Stimulated activated CD8-positive, alpha-beta memory T cell treated with anti-CD3 and anti-CD28 coated beads, Interleukin-2, amount 100 ng/mL, for 1 hour (primary cell): ENCODE data around the gene DRC1.

ENCODE experiments used
- DNase-seq, 2 donors: peaks; one replicate each; pipeline ENCODE4 v3.0.0-alpha.2; 2020; ENCODE audit warnings: low read depth in 2 of 2

DRC1 gene

DNA sequence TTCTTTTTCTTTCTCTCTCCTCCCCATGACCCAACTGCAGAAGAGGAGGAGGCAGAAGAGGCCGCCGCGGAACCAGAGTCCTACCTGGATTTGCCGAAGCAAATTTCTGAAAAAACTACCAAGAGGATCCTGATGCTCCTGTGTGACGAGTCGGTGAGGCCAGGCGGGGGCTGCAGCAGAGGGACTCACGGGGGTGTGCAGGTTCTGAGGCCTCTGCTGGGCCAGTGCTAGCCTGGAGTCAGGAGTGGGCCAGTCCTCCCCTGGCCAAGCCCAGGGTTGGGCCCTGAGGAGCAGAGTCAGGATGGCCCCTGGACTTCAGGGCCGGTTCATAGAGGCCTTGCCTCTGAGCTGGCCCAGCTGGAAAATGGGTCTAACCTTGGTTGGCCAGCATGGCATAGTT, 46.9 kb downstream of the DRC1 start:
- no peak for DNase-seq

DNA sequence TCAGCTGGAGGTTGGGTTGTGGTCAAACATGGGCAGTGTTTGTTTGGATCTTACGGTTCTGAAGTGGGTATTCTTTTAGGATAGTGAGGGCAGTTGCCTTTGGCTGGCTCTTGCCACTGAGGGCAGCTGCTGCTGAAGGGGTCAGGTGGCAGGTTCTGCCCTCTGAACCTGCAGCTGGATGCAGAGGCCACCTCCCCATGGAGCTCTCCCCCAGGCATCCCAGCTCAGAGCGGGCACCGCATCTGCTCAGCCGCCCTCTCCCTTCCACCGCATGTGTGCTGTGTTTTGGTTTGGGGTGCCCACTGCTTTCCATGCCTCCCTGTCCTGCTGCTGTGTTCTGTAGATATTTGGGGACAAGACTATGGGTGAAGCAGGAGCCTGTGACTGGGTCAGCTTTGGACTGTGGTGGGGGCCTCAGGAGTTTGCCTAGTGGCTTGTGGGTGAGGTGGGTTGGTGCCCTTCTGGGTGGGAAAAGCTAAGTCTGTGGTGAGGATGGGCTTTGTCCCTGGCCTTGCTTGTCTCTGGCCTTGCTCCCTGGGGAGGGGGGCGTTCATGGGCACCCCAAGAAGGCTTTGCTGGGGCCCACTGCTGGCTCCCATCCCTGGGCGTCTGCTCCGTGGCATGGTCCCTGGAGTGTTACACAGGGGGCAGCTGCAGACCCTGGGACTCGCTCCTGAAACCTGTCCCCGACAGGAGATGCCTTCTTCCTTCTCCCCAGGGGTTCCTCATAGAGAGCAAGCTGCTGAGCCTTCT, 47.7 kb downstream of the DRC1 start:
- no peak for DNase-seq

DNA sequence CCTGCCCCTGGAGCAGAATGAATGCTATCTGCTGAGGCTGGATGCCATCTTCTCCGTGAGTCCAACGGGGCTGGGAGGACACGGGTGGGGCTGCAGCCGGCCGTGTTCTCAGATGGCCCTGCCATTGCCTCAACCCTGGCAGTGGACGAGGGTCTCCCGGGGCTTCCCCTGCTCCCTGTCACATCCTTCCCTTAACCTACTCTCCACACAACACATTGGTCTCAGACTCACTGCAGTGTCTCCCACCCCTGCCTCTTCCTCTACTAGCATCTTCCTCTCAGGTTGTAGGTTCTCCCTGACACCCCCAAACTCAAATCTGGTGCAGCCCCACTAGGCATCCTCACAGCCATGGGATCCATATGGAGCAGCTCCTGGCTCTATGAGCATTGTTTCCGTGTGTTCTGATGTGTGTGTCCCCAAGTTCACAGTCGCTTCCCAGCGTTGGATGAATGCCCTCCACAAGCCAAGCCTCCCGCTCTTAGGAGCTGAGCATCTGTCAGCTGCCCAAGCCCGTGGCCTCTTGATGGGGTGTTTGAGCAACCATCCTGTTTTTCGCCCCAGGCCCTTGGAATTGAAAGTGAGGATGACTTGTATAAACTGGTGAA, 48.4 kb downstream of the DRC1 start:
- no peak for DNase-seq

DNA sequence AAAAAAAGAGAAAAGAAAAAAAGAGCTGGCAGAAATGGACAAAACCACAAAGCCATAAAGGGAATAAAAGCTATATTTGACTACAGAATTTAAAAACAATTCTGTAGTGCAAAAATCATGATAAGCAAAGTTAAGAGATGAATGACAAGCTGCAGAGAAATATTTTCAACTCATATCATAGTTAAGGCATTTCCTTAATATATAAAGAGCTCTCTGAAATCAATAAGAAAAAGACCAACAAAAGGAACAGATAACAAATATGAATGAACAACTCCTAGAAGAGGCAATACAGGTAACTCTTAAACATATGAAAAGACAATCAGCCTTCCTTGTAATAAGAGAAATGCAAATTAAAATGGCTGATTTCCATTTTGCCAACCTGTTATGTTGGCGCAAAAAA, 50.0 kb downstream of the DRC1 start:
- no peak for DNase-seq

DNA sequence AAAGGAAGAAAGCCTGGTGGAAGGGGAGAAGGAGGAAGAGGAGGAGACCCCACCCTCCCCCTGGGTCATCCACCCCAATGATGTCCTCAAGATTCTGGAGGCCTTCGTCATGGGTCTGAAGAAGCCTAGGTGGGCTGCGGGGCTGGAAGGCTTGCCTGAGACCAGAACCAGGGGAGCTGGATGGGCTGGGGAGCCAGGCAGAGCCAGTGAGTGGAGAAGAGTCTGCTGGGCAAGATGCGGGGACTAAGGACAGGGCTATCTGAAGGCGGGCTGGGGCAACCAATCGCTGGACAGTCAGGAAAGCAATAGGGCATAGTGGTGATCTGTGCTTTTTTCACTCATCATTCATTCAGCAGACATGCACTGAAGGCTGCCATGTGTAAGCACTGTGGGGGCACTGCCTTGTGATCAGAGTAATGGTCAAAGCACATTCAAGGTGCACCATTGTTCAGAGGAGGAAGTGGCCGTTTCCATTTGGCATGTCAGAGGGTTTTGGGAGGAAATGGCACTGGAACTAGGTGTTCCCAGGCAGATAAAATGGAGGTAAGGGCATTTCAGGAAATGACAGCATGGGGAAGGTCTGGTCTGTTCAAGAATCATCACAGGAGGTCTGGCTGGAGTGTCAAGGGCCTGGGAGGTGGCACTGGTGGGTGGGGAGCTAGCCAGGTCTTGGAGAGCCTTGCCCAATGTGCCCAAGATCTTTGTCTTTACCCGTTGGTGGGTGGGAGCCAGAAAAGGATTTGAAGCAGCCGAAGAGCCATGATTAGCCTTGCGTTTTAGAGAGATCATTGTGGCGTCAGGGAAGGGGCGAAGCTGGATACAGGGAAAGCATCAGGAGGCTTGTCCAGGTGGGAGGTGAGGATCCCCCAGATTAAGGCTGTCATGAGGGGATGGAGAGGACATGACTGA, 52.0 kb downstream of the DRC1 start:
- no peak for DNase-seq

DNA sequence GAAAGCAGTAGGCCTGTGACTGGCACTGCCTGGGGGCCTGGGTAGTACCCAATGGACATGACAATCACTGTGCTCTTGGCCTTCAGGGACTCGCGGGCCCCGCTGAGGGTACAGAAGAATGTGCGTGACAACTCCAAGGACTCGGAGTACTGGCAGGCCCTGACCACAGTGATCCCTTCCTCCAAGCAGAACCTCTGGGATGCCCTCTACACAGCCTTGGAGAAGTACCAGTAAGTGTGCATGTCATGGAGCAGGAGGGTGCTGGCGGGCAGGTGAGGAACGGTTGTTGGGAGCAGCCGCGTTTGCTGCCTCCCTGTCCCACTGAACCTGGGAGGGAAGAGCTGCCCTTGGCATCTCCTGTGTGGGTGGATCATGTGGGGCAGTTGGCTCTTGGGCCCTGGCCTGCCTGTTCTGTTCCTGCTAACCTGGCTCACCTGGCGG, 52.9 kb downstream of the DRC1 start:
- no peak for DNase-seq

DNA sequence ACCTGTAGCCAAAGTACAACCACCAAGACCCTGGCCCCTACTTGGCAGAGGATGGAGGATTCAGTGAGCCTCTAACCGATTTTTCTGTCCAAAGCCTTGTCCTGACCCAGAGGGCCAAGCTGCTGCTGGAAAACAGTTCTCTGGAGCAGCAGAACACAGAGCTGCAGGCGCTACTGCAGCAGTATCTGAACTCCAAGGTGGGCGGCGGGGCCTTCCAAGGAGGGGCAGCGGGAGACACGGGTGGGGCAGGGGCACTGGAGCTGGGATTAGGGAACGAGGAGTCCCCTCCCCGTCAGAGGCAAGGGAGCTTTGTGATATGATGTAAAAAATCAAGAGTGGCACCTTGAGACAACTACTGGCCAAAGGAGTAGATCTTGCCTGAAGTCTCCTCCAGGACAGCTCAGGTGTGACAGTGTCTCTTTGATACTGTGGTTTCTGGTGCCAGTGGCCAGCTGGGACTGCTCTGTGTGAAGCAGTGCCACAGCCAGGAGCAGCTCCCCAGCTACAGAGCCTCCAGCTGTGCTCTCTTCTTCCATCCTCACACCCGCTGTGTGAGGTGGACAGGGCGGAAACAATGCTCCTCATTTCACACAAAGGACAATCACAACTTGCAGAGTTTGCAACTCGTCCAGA, 53.4 kb downstream of the DRC1 start:
- no peak for DNase-seq

DNA sequence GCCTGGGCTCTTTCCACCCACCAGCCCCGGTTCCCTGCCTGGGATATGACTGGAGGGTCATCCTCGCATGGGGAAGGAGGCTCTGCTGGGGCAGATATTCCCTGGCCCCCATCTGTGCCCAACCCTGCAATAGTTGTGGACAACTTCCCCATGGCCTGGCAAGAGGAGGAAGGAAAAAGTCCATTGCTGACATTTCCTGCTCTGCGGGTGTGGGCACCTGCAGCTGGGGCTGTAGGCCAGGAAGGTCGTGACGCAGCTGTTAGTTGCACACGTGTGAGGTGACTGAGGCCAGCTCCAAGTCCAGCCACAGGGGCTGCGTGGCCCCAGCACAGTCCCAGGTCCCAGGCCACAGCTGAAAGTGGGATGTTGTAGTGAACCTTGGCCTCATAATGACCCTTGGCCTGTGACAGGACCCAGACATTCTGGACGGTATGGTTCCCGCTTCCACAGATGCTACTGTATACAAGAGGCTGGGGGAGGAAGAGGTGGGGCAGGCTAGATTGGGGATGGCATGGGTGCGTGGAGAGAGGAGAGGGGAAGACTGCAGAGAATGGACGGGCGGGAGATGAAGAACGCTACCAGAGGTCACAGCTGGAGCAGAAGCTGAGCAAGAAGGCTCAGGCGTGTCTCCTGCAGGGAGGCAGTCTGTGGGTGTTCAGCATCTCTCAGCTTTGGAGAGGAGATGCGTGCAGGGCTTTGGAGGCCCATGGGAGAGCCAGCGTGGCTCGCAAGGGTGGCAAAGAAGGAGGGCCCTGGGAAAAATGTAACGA, 54.1 kb downstream of the DRC1 start:
- no peak for DNase-seq

DNA sequence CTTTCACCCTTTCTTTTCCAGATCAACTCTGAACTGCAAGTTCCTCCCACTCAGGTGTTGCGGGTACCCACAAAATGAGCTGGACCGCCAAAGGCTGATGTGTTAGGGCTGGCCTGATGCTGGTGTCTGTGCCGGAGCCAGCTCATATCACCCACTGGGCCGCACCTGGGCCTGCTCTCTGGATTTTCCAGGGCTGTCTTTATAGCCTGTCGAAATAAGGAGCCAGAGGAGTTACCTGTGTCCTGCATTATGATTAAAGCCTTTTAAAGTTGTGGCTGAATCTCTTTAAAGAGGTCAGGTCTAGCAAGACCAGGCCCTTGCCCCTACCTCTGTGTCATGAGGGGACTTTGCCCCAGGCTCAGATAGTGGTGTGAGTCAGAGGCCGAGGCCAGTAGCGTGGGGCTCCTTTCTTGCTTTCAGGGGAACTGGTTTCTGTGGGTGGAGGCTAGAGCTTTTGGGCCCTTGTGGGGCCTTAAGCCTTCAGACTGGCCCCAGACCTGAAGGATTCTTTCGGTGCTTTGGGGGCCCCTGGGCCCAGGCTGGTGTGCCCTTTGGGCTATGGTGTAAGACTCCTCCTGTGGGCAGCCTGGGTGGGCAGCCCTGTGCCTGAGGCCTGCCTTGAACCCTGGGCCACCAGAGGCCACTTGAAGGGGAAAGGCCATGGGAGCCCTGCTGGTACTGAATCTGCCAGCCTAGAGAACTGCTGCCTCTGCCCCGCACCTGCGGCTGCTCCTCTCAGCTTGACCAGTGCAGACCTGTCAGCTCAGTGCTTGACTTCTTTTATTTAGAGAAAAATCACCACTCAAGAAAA, 54.9 kb downstream of the DRC1 start:
- no peak for DNase-seq

DNA sequence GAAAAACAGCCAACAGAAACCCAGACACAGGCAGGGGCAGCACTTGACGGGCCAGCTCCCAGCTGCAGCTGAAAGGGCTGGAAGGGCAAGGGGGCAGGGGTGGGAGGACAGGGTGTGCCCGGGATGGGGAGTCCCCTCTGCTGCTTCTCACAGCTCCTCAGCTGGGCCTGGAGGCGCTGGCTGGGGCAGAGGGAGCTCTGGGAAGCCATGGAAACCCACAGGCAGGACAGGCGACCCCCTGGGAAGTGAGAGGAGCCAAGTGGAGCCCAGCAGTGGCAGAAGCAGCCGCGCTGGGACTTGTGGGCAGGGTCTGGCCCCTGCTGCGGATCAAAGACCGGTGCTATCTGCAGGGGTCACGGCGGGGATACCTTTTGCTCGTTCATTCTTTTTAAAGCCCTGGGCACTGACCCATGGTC, 55.5 kb downstream of the DRC1 start:
- DNase-seq = no peak

DNA sequence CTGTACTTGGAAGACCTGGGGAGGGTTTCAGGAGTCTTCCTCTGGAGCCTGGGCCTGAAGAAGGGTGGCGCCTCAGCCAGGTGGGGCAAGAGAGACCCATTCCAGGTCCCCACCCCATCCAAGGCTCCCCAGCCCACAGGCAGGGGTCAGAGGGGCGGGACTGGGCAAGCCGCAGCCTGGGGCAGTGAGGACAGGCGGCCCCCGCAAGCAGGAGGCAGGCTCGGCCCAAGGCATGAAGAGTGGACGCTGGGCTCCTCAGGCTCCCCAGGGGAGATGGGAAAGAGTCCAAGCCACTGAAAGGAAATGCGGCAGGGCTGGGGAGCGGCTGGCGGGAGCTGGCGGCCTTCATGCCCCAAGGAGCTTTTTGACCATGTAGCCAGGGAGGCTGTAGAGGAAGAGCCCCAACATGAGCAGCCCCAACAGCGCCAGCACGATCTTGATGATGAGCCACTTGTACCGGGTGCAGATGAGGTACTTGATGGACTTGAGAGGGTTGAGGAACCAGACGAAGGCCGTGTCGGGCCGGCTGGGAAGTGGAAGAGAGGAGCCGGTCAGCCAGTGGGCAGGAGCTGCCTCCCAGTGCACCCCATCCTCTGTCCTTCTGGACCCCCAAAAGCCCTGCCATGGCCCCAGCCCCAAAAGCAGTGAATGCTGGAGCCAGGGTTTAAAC, 56.1 kb downstream of the DRC1 start:
- DNase-seq = no peak

DNA sequence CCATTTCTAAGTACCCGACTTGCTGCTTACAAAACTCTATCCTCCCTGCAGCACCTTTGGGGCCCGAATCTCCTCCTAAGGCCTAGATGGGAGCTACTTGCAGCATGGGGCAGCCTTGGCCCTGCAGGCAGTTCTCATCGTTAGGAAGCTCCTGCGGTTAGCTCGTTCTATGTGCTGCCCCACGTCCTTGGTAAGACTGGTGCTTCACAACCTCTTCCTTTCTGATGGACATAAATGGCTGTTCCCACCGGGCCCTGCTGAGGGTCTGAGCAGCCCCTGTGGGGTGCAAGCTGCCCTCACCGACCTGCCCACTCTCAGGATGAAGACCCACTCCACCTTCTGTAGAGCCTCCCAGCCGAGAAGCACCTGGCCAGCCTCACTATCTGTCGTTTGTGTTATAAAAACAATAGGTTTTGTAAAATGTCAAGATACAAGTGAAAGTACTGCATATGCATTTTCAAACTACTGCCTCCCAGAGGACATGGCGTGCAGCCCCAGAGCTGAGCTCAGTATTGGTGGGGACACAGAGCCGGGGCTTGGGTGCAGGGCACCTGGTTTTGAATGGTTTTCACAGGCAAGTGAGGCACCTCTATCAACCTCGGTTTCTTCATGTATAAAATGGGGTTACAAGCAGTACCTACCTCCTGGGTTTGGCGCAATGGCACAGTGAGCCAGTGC, 56.8 kb downstream of the DRC1 start:
- DNase-seq = no peak

DNA sequence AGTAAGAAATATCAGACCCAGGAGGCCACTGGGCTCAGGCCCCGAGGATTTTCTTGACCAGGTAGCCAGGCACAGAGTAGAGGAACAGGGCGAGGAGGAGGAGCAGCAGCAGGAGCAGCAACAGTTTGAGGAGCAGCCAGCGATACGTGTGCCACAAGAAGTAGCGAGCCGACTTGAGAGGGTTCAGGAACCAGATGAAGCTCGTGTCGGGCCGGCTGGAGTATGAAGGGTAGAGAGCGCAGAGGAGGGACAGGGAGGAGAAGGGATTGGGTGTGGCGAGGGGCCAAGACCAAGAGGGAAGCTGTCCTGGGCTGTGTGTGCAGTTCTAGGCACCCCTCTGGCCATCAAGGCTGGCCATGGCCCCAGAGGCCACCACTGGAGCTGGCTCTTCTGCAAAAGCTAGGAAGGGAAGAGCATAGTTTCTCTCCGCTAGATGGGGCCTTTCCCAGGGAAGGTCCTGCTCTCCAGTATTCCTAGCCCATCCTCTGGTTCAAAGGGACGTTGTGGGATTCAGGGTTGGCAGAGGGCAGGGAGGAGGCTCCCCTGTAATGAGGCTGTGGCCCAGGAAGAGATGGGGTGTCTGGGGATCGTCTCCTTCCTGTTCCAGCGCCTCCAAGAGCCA, 58.4 kb downstream of the DRC1 start:
- DNase-seq = no peak

DNA sequence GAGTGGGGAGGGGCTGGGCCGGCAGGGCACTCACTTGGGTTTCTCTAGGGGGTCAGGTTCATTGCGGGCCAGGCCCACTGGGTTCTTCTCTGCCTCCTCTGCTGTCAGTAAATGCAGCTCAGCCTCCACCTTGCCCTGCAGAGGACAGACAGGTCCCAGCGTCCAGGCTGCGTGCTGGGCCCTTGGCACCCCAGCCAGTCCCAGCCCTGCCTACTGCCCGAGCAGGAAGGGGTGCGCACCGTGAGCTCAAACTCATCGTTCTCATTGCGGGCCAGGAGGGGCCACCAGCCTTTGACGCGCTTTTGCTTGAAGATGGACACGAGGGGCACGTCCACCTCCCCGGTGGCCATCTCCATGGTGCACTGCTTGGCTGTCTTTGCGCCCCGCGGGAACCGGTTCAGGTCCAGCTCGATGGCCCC, 58.9 kb downstream of the DRC1 start:
- DNase-seq = no peak

DNA sequence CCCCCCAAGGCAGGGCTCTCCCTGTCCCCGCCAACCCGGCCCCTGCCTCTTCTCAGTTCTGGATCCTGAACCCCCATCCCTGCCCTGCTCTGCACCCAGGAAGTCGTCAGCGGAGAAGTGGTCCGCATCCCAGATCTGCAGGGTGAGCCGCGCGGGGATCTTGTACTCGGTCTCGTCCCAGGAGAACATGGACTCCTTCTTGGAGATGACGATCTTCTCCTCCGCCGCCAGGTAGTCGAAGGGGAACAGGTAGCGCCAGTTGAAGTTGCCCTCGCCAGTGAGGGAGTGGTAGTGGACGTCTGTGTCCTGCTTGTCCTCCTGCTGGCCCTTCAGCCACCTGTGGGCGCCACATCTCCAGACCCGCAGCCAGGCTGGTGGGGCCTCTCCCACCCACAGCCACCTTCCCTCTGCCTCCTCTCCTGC, 59.9 kb downstream of the DRC1 start:
- no peak for DNase-seq

DNA sequence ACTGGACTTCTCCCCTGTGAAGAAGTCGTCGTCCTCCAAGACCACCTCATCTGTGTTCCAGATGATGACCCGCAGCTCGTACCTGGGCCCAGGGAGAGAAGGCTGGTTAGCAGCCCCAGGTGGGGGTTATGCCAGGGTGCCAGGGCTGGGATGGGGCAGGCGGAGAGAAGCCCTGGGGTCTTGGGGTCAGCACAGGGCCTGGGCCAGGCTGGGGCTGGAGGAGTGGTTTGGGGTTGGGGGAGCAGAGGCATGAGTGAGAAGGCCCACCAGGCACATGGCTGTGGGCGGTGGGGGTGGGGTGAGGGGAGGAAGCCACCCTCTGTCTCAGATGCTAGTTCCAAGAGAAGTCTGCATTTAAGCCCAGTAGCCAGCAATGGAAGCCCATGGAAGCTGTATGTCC, 60.4 kb downstream of the DRC1 start:
- DNase-seq = no peak

DNA sequence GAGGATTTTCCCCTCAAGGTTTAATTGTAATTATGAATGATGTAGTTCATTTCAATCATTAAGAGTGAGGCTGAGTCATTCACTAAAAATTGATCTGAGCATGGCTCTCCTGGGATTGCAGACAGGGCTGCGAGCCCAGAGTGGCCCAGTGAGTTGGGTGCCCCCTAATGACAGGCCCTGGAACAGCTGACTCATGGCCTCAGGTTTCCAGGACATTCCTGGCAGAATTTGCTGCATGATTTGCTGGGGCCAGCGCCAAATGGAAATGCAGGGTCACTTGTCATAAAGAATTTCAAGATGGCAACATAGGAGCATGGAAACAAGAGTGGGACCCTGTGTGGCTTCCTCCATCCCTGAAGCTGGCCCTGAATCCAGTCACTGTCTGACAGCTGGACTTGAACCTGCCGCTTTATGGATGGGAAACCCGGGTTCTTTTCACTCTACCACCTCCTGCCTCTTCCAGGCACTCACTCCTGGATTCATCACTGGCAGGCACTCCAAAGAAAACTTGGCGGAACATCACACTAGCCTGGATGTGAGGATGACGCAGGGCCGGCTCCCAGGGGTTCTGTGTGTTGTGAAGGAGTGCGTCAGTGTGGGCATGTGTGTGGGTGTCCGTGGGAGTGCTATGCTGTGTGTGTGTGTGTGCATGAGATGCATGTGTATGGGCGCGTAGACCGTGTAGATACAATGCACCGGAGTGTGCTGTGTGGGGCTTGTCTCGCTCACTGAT, 61.0 kb downstream of the DRC1 start:
- no peak for DNase-seq
